ENCODE data around the gene SDK1.

- TF ChIP-seq CTCF (conservative IDR thresholded peaks at IDR 0.05) (no peak), ZFX (IDR thresholded peaks at IDR 0.05) (no peak)
Measured at GRCh38 chr7:4208586-4208985, 907.5 kb downstream of the SDK1 start.
